ENCODE data around the gene TNFRSF13B.
A peak's percentile ranks its signal among the peaks of the same experiment; 100 is the strongest.

- TF ChIP-seq, protein P1, sequence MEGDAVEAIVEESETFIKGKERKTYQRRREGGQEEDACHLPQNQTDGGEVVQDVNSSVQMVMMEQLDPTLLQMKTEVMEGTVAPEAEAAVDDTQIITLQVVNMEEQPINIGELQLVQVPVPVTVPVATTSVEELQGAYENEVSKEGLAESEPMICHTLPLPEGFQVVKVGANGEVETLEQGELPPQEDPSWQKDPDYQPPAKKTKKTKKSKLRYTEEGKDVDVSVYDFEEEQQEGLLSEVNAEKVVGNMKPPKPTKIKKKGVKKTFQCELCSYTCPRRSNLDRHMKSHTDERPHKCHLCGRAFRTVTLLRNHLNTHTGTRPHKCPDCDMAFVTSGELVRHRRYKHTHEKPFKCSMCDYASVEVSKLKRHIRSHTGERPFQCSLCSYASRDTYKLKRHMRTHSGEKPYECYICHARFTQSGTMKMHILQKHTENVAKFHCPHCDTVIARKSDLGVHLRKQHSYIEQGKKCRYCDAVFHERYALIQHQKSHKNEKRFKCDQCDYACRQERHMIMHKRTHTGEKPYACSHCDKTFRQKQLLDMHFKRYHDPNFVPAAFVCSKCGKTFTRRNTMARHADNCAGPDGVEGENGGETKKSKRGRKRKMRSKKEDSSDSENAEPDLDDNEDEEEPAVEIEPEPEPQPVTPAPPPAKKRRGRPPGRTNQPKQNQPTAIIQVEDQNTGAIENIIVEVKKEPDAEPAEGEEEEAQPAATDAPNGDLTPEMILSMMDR (IDR thresholded peaks at IDR 0.05 in 2 of 3, conservative IDR thresholded peaks at IDR 0.05 in 1 of 3; ENCODE audit: control insufficient read depth in 2 of 3, extremely low read depth in 1 of 3, insufficient read depth in 1 of 3, low read depth in 3 of 3, low read length in 3 of 3), result no peak
- TF ChIP-seq FOS (IDR thresholded peaks at IDR 0.05; ENCODE audit: borderline replicate concordance, extremely low read depth, insufficient read length) (no peak), ZBTB33 (IDR thresholded peaks at IDR 0.05) (no peak), MXI1 (IDR thresholded peaks at IDR 0.05; ENCODE audit: low read depth, low read length) (no peak), POU2F2 (IDR thresholded peaks at IDR 0.05; ENCODE audit: borderline replicate concordance, low read depth, low read length) (0 out of 3 replicates have a peak, but pooled peaks have one; percentile 12), POLR2A (IDR thresholded peaks at IDR 0.05; ENCODE audit: low read depth, low read length) (no peak), NR2C2 (IDR thresholded peaks at IDR 0.05; ENCODE audit: borderline replicate concordance, control insufficient read depth, insufficient read length, low read depth) (no peak), HDAC6 (IDR thresholded peaks at IDR 0.05; ENCODE audit: unreplicated experiment) (no peak), EGR1 (IDR thresholded peaks at IDR 0.05; ENCODE audit: borderline replicate concordance in 1 of 2, low read depth in 2 of 2, low read length in 2 of 2) (no peak), MYC (IDR thresholded peaks at IDR 0.05; ENCODE audit: insufficient read depth, insufficient read length, insufficient replicate concordance, low read length, severe bottlenecking) (no peak), NBN (IDR thresholded peaks at IDR 0.05) (no peak)
Measured at GRCh38 chr17:16989953-16990860, 18.3 kb upstream of the TNFRSF13B start.
